Measurements from ENCODE around the gene THEMIS2.

Gene THEMIS2

GRCh38 chr1:27886744-27887143 is 14.4 kb downstream of the THEMIS2 start:
- no peak for DNase-seq

GRCh38 chr1:27887215-27888021 is 15.1 kb downstream of the THEMIS2 start:
- DNase-seq, result no peak

GRCh38 chr1:27889506-27889905 is 17.2 kb downstream of the THEMIS2 start:
- DNase-seq, result no peak

- no peak for DNase-seq
These were observed 19.0 kb downstream of the THEMIS2 start for GRCh38 chr1:27891196-27891889.

GRCh38 chr1:27894521-27894920 is 22.2 kb downstream of the THEMIS2 start:
- DNase-seq, result no peak

GRCh38 chr1:27906759-27907158 is 34.4 kb downstream of the THEMIS2 start:
- DNase-seq, result no peak

- DNase-seq, result no peak
These were observed 40.1 kb downstream of the THEMIS2 start for GRCh38 chr1:27912429-27912828.

GRCh38 chr1:27915082-27915575 is 42.8 kb downstream of the THEMIS2 start:
- no peak for DNase-seq

- no peak for DNase-seq
These were observed 49.9 kb downstream of the THEMIS2 start for GRCh38 chr1:27922272-27922671.

GRCh38 chr1:27928216-27928954 is 56.0 kb downstream of the THEMIS2 start:
- DNase-seq, result no peak

GRCh38 chr1:27931184-27931583 is 58.8 kb downstream of the THEMIS2 start:
- no peak for DNase-seq

- no peak for DNase-seq
These were observed 59.4 kb downstream of the THEMIS2 start for GRCh38 chr1:27931759-27932158.

- no peak for DNase-seq
These were observed 62.6 kb downstream of the THEMIS2 start, which contains the start of gene SMPDL3B for GRCh38 chr1:27934818-27935549. SMPDL3B (plus strand) TSS chr1:27935000; CDS start chr1:27935184, 184 bp downstream.

GRCh38 chr1:27935721-27936120 is 63.4 kb downstream of the THEMIS2 start:
- no peak for DNase-seq
